ENCODE results near the gene OSR1. TPM values are rescaled to one million over a fixed set of nuclear protein-coding genes. Genes with fewer than 3 reads are reported as not detected.
A peak's percentile ranks its signal among the peaks of the same experiment; 100 is the strongest.

OSR1 gene
- total RNA-seq, 6 experiments from 2014 or later: 0.10 to 0.51 (median 0.12) TPM; not detected in 1

DNA sequence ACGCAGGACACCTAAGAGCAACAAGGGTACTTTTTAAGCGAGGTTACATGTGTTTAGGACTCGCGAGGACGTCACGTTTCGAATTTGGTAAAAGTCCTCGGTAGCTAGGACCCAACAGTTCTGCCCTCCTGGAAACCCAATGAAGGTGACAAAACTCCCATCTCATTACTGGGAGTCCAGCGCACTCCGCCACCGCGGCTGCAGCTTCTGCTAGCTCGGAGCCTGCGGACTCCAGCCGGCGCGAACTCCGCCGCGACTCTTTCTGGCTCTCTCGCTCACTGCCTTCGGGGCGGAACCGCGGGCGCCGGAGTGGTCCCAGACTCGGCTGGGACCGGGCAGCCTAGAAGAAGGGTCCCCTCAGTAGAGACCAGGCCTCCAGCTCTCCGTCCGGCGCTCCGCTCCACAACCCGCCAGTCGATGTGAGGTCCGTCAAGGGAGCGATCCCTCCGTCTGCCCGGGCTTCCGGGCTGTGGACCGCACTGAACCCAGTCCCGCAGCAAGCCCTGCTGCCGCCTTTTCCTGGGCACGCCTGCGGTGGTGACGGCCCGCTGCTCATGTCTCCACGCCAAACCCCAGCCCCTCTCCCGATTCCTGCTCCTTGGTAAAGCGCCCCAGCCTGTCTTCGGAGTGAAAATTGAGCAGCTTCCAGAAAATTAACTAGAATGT, 3.0 kb upstream of the OSR1 start:
- WGBS (ENCODE audit: insufficient coverage, low coverage, low lambda C conversion rate, missing lambda C conversion rate): 17% methylated on average over 9 of the region's 51 CpGs
- Histone ChIP-seq H3K9me3 (no peaks in the 10 kb centered on the region), H3K36me3 (no peaks in the 10 kb centered on the region), H3K4me1 (peaks cover 0 to 21% (median 8%) of the 10 kb centered on the region in 4 donors), H3K27me3 (peaks cover 9 to 22% of the 10 kb centered on the region in 2 donors), H3K4me3 (peak overlapping the region; percentile 50 to 76 (median 61)), H3K27ac (no peak overlapping the region)
- peak in 1 of 3 donors; percentile 62 for DNase-seq
- intact Hi-C loops (cut with DNase I): loop anchor here in 1 of 2 donors (10.0 kb wide), 1 partner anchor 617 kb away; no protein-coding TSS in a partner anchor
- no peak for TF ChIP-seq POLR2A (IDR thresholded peaks at IDR 0.05)
- TF ChIP-seq, protein P1, sequence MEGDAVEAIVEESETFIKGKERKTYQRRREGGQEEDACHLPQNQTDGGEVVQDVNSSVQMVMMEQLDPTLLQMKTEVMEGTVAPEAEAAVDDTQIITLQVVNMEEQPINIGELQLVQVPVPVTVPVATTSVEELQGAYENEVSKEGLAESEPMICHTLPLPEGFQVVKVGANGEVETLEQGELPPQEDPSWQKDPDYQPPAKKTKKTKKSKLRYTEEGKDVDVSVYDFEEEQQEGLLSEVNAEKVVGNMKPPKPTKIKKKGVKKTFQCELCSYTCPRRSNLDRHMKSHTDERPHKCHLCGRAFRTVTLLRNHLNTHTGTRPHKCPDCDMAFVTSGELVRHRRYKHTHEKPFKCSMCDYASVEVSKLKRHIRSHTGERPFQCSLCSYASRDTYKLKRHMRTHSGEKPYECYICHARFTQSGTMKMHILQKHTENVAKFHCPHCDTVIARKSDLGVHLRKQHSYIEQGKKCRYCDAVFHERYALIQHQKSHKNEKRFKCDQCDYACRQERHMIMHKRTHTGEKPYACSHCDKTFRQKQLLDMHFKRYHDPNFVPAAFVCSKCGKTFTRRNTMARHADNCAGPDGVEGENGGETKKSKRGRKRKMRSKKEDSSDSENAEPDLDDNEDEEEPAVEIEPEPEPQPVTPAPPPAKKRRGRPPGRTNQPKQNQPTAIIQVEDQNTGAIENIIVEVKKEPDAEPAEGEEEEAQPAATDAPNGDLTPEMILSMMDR (IDR thresholded peaks at IDR 0.05): no peak
- ATAC-seq: peak; percentile 28 to 58 (median 38)

DNA sequence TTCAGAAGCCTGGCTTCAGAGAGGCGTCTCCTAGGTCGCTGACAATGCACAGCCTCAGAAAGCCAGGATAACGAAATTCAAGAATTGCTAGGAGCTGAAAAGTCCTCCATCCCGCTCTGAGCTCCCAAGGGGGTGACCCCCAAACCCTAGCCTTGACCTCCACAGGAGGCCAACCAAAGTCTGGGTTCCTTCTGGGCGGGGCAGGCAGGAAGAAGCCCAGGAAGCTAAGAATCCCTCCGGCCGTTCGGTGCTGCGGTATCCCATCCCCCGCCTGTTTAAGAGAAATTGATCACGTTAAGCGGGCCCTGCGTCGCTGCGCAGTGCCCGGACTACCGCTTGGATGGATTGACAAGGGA, 2.5 kb upstream of the OSR1 start:
- Histone ChIP-seq H3K4me3 (peak overlapping the region in 2 of 3 donors; percentile 61 to 76), H3K36me3 (no peaks in the 10 kb centered on the region), H3K27ac (no peak overlapping the region), H3K9me3 (no peaks in the 10 kb centered on the region), H3K27me3 (peaks cover 12 to 27% of the 10 kb centered on the region in 2 donors), H3K4me1 (peaks cover 0 to 21% (median 8%) of the 10 kb centered on the region in 4 donors)
- ATAC-seq (no peak), DNase-seq (no peak)
- WGBS (ENCODE audit: insufficient coverage, low coverage, low lambda C conversion rate, missing lambda C conversion rate): 35% methylated on average over 14 of the region's 17 CpGs
- TF ChIP-seq POLR2A (IDR thresholded peaks at IDR 0.05): no peak
- TF ChIP-seq, protein P1 (IDR thresholded peaks at IDR 0.05): no peak
- intact Hi-C loops (cut with DNase I): loop anchor here in 1 of 2 donors (10.0 kb wide), 1 partner anchor 616 kb away; no protein-coding TSS in a partner anchor

DNA sequence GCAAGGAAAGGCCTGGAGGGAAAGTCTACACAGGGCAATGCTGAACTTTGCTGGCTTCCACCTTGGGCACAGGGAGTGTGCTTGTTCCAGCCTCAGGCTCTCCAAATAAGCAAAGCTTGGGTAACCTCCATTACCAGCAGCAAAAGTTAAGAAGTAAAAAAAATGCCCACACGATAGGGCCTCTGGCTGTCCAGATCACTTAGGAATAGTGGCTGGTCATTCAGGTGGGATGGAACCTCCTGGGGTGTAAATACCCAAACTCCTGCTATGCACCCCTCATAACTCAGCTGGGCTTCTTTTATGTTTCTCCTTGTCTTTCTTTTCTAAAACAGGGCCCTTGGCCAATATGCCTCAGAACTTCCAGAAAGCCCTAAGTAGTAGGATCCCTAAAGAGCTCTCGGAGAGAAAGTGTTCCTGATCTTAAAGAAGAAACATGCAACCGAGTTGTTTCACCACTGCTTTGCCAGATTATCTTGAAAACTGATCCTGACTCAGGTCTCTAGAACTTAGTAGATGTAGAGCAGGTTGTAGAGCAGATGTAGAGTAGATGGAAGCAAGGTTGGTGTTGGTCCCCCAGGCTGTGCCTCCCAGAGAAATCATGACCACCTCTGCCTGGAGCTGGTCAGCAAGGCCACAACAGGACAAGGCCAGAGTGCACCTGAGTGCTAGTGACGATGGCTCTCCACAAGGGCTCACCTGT, 2.0 kb upstream of the OSR1 start:
- Histone ChIP-seq H3K4me1 (peaks cover 0 to 21% (median 8%) of the 10 kb centered on the region in 4 donors), H3K36me3 (no peaks in the 10 kb centered on the region), H3K27ac (no peak overlapping the region), H3K9me3 (no peaks in the 10 kb centered on the region), H3K27me3 (peaks cover 12 to 33% of the 10 kb centered on the region in 2 donors), H3K4me3 (no peak overlapping the region)
- no peak for TF ChIP-seq POLR2A (IDR thresholded peaks at IDR 0.05)
- TF ChIP-seq, protein P1 (IDR thresholded peaks at IDR 0.05): no peak
- intact Hi-C loops (cut with DNase I): loop anchor here in 1 of 2 donors (10.0 kb wide), 1 partner anchor 616 kb away; no protein-coding TSS in a partner anchor
- DNase-seq (no peak), ATAC-seq (no peak)
- 76% methylated on average over 4 of the region's 4 CpGs for WGBS (ENCODE audit: insufficient coverage, low coverage, low lambda C conversion rate, missing lambda C conversion rate)

DNA sequence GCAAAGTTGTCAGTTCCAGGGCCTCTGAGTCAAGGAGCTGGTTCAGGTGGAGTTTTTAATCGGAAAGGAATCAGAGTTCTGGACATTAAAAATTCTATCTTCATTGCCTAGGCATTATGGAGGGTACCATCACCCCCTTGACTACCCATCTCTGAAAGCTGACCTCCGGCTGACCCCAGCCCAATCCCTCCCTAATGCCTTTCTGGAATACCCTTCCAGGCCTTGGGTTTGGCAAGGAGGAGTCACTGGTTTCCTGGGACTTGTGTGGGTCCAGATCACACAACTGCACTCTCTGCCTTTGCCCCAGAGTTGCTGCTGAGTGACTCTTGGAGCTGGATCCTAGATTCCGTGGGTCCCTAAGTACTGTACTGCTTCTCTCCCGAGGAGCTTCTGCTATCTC, 1.0 kb upstream of the OSR1 start:
- Histone ChIP-seq H3K27ac (no peak overlapping the region), H3K36me3 (no peaks in the 10 kb centered on the region), H3K4me3 (no peak overlapping the region), H3K27me3 (peaks cover 12 to 39% of the 10 kb centered on the region in 2 donors), H3K4me1 (peaks cover 0 to 21% (median 8%) of the 10 kb centered on the region in 4 donors), H3K9me3 (no peaks in the 10 kb centered on the region)
- WGBS (ENCODE audit: insufficient coverage, low coverage, low lambda C conversion rate, missing lambda C conversion rate): 58% methylated on average over 2 of the region's 4 CpGs
- DNase-seq (no peak), ATAC-seq (no peak)
- intact Hi-C loops (cut with DNase I): loop anchor here in 1 of 2 donors (10.0 kb wide), 1 partner anchor 505 kb away; no protein-coding TSS in a partner anchor
- no peak for TF ChIP-seq POLR2A (IDR thresholded peaks at IDR 0.05)
- TF ChIP-seq, protein P1 (IDR thresholded peaks at IDR 0.05): no peak

Measured in right lobe of liver (tissue), 6 donors.